PFSK-1 (cell line): ENCODE data around the gene FARP2.

ENCODE experiments used
- FOXP2 ChIP-seq: optimal IDR thresholded peaks from 2 replicates; pipeline ENCODE3; 2011; ENCODE audit warnings: borderline replicate concordance, control low read depth, inconsistent platforms; ENCODE audit not compliant: insufficient read depth; ENCODE audit errors: extremely low read length, extremely low read depth
- POLR2AphosphoS5 ChIP-seq: IDR thresholded peaks from 2 replicates; pipeline ENCODE4 v1.6.1; 2012; ENCODE audit warnings: low read depth, mild to moderate bottlenecking, control low read depth, low read length, moderate library complexity
- SIN3A ChIP-seq: IDR thresholded peaks from 2 replicates; pipeline ENCODE4 v1.6.1; 2012; ENCODE audit warnings: mild to moderate bottlenecking, low read length, moderate library complexity, borderline replicate concordance; ENCODE audit not compliant: insufficient read depth
- TAF1 ChIP-seq: IDR thresholded peaks from 2 replicates; pipeline ENCODE4 v1.6.1; 2012; ENCODE audit warnings: low read length, control low read depth, borderline replicate concordance; ENCODE audit not compliant: insufficient read depth
- TF ChIP-seq, protein P1 (sequence below), 2 experiments: IDR thresholded peaks; 2 replicates each; pipeline versions ENCODE4 v1.6.1 to v1.8.0; 2011 to 2012; ENCODE audit warnings: low read depth in 2 of 2, low read length in 2 of 2, control low read depth in 1 of 2, inconsistent platforms in 1 of 2, mild to moderate bottlenecking in 1 of 2, moderate library complexity in 1 of 2; ENCODE audit not compliant: insufficient read depth in 1 of 2

The FARP2 gene

DNA sequence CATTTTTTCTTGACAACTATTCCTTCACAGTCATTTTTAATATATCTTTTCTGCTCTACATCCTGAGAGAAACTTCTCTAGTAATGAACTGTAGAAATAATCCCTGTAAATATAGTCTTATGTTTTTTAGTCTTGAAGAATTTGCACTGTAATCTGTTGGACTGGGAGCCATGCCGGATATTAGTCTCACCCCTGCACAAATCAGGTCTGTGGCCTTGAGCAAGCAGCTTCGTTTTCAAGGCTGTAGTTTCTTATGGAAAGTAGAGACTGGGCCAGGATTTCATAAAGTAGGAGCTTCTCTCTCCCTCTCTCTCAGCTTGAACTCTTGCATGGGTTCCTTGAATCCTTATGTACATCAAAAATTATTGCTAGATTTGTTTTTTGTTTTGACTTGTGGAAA lies 8.7 kb downstream of the FARP2 start:
- TF ChIP-seq POLR2AphosphoS5 = no peak
- TF ChIP-seq SIN3A = no peak
- TF ChIP-seq, protein P1, sequence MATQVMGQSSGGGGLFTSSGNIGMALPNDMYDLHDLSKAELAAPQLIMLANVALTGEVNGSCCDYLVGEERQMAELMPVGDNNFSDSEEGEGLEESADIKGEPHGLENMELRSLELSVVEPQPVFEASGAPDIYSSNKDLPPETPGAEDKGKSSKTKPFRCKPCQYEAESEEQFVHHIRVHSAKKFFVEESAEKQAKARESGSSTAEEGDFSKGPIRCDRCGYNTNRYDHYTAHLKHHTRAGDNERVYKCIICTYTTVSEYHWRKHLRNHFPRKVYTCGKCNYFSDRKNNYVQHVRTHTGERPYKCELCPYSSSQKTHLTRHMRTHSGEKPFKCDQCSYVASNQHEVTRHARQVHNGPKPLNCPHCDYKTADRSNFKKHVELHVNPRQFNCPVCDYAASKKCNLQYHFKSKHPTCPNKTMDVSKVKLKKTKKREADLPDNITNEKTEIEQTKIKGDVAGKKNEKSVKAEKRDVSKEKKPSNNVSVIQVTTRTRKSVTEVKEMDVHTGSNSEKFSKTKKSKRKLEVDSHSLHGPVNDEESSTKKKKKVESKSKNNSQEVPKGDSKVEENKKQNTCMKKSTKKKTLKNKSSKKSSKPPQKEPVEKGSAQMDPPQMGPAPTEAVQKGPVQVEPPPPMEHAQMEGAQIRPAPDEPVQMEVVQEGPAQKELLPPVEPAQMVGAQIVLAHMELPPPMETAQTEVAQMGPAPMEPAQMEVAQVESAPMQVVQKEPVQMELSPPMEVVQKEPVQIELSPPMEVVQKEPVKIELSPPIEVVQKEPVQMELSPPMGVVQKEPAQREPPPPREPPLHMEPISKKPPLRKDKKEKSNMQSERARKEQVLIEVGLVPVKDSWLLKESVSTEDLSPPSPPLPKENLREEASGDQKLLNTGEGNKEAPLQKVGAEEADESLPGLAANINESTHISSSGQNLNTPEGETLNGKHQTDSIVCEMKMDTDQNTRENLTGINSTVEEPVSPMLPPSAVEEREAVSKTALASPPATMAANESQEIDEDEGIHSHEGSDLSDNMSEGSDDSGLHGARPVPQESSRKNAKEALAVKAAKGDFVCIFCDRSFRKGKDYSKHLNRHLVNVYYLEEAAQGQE (IDR thresholded peaks at IDR 0.05; ENCODE audit: insufficient read depth in 1 of 2, low read depth in 2 of 2, low read length in 2 of 2) = no peak
- TF ChIP-seq FOXP2 = no peak
- TF ChIP-seq TAF1 = no peak

DNA sequence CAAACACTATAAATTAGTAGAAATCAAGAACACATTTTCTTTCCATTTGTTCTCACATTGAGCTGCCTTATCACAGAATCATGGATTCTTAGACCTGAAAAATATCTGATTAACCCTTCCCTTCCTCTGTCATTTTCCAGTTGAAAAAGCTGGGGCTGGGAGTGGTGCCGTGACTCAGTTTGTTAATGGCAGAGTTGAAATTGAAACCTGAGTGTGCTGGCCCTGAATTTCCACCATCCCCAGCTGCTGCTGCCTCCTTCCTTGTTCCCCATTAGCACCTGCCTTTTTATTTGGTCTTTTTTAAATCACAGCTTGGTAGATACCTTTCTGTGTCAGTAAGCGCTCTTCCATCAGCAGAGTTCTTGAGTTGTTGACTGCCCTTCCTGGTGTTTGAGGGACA lies 10.6 kb downstream of the FARP2 start:
- TF ChIP-seq TAF1 (no peak), POLR2AphosphoS5 (no peak), SIN3A (no peak), FOXP2 (no peak)
- TF ChIP-seq, protein P1 (IDR thresholded peaks at IDR 0.05; ENCODE audit: insufficient read depth in 1 of 2, low read depth in 2 of 2, low read length in 2 of 2) = no peak

DNA sequence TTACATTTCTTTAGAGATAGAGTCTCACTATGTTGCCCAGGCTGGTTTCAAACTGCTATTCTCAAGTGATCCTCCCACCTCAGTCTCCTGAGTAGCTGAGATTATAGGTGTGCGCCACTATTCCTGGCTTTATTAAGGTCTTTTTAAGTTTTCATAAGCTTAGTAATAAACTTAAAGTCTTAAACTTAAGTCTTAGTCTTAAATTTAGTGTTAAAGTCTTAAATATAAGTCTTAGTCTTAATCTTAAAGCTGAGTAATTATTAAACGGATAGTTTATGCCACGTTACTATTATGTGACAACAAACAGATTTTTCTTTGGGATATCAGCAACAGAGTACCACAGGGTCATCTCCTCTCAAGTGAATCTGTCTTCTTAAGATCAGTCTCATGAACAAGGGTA lies 12.6 kb downstream of the FARP2 start:
- TF ChIP-seq, protein P1 (IDR thresholded peaks at IDR 0.05; ENCODE audit: insufficient read depth in 1 of 2, low read depth in 2 of 2, low read length in 2 of 2) = no peak
- TF ChIP-seq POLR2AphosphoS5 = no peak
- TF ChIP-seq TAF1 = no peak
- TF ChIP-seq SIN3A = no peak
- no peak for TF ChIP-seq FOXP2

DNA sequence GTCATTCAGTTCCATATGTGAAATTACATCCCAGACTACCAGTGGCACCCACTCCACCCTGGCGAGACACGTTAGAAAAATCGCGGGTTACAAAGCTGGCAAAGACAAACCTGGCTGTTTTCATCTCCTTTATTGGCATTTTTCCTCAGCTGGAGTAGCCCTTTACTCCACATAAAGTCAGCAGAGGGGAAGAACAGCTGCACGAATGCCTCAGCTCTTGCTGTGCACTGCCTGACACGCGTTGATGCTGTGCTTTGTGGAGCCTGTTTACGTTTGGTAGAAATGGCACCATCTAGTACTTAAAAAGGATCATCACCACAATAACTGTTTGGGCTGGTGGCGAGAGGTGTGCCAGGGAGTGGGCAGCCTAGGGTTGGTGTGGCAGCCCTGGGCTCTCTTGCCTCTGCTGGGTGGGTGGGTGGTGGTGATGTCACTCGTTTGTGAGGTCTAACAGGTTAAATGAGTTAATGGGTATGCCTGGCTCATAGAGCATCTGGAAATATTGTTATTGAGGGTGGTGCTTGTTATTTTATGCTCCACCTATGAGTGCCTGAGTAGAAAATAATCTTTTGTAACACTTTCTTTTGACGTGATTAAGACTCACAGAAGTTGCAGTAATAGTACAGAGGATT lies 16.4 kb downstream of the FARP2 start:
- TF ChIP-seq FOXP2 (no peak), POLR2AphosphoS5 (no peak), TAF1 (no peak), SIN3A (no peak)
- TF ChIP-seq, protein P1 (IDR thresholded peaks at IDR 0.05; ENCODE audit: insufficient read depth in 1 of 2, low read depth in 2 of 2, low read length in 2 of 2) = no peak

DNA sequence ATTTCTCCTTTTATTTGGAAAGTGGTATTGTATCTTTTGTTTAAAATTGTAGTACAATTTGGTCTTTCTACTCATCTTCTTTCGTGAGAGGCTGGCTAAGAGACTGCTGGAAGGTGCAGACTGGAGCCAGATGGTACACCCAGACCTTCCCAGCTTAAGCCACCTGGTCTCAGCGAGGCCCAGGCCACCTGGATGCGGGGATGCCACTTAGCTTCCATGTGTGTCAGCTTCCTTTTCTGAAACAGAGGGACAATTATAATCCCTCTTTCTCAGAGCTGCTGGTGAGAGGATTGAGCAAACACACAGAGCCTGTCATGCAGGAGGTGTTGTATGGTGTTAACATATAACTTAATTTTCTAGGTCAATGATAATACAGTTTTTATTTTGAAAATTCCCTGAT lies 17.4 kb downstream of the FARP2 start:
- TF ChIP-seq, protein P1 (IDR thresholded peaks at IDR 0.05; ENCODE audit: insufficient read depth in 1 of 2, low read depth in 2 of 2, low read length in 2 of 2) = no peak
- TF ChIP-seq SIN3A (no peak), FOXP2 (no peak)
